ENCODE data around the gene CYP2C18. TPM values are rescaled to one million over a fixed set of nuclear protein-coding genes. Genes with fewer than 3 reads are reported as not detected.
A peak's percentile ranks its signal among the peaks of the same experiment; 100 is the strongest.

Gene CYP2C18
- total and polyA plus RNA-seq, 8 donors: 0.11 to 1.3 (median 0.29) TPM

DNA sequence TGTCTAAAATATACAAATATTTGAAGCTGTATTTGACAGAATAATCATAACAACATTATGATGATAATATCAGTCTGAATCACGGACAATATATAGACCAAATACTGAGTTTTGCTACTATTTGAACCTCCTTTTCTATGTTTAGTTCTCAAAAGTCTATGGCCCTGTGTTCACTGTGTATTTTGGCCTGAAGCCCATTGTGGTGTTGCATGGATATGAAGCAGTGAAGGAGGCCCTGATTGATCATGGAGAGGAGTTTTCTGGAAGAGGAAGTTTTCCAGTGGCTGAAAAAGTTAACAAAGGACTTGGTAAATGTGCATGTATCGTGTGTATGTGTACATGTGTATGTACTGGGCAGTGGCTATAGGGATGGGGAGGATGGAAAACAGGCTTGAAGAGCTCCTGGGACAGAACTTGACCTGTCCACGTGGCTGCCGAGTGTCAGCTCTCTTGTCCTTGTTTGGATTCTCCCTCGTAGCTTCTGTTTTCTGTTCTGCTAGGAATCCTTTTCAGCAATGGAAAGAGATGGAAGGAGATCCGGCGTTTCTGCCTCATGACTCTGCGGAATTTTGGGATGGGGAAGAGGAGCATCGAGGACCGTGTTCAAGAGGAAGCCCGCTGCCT lies 4.2 kb downstream of the CYP2C18 start:
- DNase-seq (no peak), ATAC-seq (peak in 1 of 4 donors; percentile 30), FAIRE-seq (no peak)
- TF ChIP-seq, protein P1, sequence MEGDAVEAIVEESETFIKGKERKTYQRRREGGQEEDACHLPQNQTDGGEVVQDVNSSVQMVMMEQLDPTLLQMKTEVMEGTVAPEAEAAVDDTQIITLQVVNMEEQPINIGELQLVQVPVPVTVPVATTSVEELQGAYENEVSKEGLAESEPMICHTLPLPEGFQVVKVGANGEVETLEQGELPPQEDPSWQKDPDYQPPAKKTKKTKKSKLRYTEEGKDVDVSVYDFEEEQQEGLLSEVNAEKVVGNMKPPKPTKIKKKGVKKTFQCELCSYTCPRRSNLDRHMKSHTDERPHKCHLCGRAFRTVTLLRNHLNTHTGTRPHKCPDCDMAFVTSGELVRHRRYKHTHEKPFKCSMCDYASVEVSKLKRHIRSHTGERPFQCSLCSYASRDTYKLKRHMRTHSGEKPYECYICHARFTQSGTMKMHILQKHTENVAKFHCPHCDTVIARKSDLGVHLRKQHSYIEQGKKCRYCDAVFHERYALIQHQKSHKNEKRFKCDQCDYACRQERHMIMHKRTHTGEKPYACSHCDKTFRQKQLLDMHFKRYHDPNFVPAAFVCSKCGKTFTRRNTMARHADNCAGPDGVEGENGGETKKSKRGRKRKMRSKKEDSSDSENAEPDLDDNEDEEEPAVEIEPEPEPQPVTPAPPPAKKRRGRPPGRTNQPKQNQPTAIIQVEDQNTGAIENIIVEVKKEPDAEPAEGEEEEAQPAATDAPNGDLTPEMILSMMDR (IDR thresholded peaks at IDR 0.05): no peak
- Histone ChIP-seq H3K36me3 (no peaks in the 10 kb centered on the region), H3K4me3 (no peak overlapping the region), H3K9me3 (no peaks in the 10 kb centered on the region), H3K27me3 (no peaks in the 10 kb centered on the region), H3K4me1 (no peaks in the 10 kb centered on the region), H3K27ac (no peak overlapping the region)
- WGBS, 2 donors: 86 to 87% methylated on average over 11 of the region's 11 CpGs
- intact Hi-C loops (cut with DNase I): no loop called here

DNA sequence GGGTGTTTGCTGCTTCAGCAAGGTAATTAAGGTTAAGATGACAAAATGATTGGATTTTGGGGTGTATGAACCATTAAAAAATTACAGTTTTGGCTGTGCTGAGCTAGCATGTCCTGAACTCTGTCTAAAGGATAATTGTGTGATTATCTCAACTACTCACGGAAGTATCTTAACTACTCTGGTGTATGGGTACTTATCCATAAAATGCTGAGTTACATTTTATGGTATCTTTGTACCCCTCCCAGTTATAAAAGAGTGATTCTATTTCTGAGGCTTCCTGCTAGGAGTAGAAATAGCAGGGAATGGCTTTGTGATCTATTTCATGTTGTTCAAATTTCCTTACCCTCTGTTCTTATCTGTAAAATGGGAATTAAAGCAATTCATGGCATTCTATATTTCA lies 22.6 kb downstream of the CYP2C18 start:
- no peak for ATAC-seq
- WGBS, 2 donors: 88 to 100% methylated on average over 1 of the region's 1 CpG
- no peak overlapping the region for H3K27ac ChIP-seq
- no peaks in the 10 kb centered on the region for H3K9me3 ChIP-seq
- H3K27me3 ChIP-seq: no peaks in the 10 kb centered on the region
- H3K36me3 ChIP-seq: no peaks in the 10 kb centered on the region
- FAIRE-seq: no peak
- DNase-seq: no peak
- intact Hi-C loops (cut with DNase I): no loop called here
- TF ChIP-seq, protein P1 (IDR thresholded peaks at IDR 0.05): no peak
- no peak overlapping the region for H3K4me3 ChIP-seq
- H3K4me1 ChIP-seq: no peaks in the 10 kb centered on the region

DNA sequence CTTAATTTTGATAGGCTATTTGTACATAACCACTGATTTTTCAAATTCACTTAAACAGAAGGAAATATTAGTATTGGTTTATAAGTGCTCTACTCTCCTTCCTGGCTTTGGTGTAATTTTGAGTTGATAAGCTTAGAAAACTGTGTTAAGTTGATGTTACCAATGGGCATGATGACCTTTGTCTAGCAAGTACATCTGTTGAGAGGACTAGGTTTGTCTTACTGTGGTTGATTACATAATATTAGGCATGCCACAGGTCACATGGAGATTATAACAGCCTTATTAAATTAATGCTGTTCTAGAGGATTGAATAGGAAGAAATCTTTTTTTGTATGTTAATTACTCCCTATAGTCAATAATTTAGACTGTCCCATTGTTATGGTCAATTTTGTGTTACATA lies 27.0 kb downstream of the CYP2C18 start:
- H3K27me3 ChIP-seq: no peaks in the 10 kb centered on the region
- no peaks in the 10 kb centered on the region for H3K4me1 ChIP-seq
- no peaks in the 10 kb centered on the region for H3K36me3 ChIP-seq
- no peak overlapping the region for H3K27ac ChIP-seq
- TF ChIP-seq, protein P1 (IDR thresholded peaks at IDR 0.05): no peak
- H3K4me3 ChIP-seq: no peak overlapping the region
- FAIRE-seq (no peak), DNase-seq (no peak), ATAC-seq (no peak)
- intact Hi-C loops (cut with DNase I): no loop called here
- no peaks in the 10 kb centered on the region for H3K9me3 ChIP-seq

DNA sequence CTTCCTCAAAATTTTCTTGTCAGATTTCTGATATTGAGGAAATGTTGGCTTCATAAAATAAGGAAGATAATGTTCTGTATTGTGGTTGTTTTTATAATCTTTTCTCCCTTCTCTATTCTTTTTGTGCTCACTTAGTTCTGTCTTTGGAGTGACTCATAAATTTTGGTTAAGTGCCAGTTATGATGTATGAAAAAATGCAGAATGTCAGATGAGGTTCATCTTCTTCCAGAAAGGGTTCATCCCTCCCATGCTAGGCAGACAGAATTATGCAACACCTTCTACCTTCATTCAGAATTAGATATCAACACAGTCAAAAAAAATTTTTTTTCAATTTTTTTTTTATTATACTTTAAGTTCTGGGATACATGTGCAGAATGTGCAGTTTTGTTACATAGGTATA lies 42.3 kb downstream of the CYP2C18 start:
- DNase-seq (no peak), ATAC-seq (no peak), FAIRE-seq (no peak)
- H3K27ac ChIP-seq: no peak overlapping the region
- H3K27me3 ChIP-seq: no peaks in the 10 kb centered on the region
- TF ChIP-seq, protein P1 (IDR thresholded peaks at IDR 0.05): no peak
- H3K9me3 ChIP-seq: no peaks in the 10 kb centered on the region
- H3K4me1 ChIP-seq: no peaks in the 10 kb centered on the region
- intact Hi-C loops (cut with DNase I): no loop called here
- no peak overlapping the region for H3K4me3 ChIP-seq
- no peaks in the 10 kb centered on the region for H3K36me3 ChIP-seq

DNA sequence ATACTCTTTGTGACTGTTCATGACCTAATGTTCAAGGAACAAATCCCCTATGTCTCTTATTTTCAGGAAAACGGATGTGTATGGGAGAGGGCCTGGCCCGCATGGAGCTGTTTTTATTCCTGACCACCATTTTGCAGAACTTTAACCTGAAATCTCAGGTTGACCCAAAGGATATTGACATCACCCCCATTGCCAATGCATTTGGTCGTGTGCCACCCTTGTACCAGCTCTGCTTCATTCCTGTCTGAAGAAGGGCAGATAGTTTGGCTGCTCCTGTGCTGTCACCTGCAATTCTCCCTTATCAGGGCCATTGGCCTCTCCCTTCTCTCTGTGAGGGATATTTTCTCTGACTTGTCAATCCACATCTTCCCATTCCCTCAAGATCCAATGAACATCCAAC lies 51.7 kb downstream of the CYP2C18 start:
- FAIRE-seq: no peak
- Histone ChIP-seq H3K4me1 (no peaks in the 10 kb centered on the region), H3K27me3 (no peaks in the 10 kb centered on the region), H3K9me3 (no peaks in the 10 kb centered on the region), H3K27ac (no peak overlapping the region), H3K36me3 (no peaks in the 10 kb centered on the region), H3K4me3 (no peak overlapping the region)
- no peak for ATAC-seq
- TF ChIP-seq, protein P1 (IDR thresholded peaks at IDR 0.05): no peak
- intact Hi-C loops (cut with DNase I): no loop called here
- no peak for DNase-seq
- WGBS, 2 donors: 67 to 81% methylated on average over 3 of the region's 3 CpGs
